ENCODE measurements around the gene ABCA12.
"Not testable (repeated sequence)": the region's sequence is repeated elsewhere in the genome, so short reads cannot be mapped to it uniquely, and the experiment has no call there.

Gene ABCA12

GRCh38 chr2:215138479-215138878 is at the start of gene ABCA12:
Gene ABCA12, minus strand, starts transcription at chr2:215138626. Its CDS starts 418 bp downstream, at chr2:215138208.
- Histone ChIP-seq H3K27ac (no peak within 1 kb of the TSS), H3K4me3 (no peak within 1 kb of the TSS)
- no peak for DNase-seq (ENCODE audit: low spot score)
- TF ChIP-seq CTCF (IDR thresholded peaks at IDR 0.05) = no peak

GRCh38 chr2:215188078-215188477 is 49.7 kb upstream of the ABCA12 start:
- no peak for TF ChIP-seq CTCF (IDR thresholded peaks at IDR 0.05)
- Histone ChIP-seq H3K27ac (no peak overlapping the region), H3K4me3 (no peak overlapping the region)
- DNase-seq (ENCODE audit: low spot score) = no peak

- DNase-seq (ENCODE audit: low spot score) = no peak
- H3K4me3 ChIP-seq = no peak overlapping the region
- H3K27ac ChIP-seq = no peak overlapping the region
- TF ChIP-seq CTCF (IDR thresholded peaks at IDR 0.05) = no peak
Measured at GRCh38 chr2:215186021-215186420, 47.6 kb upstream of the ABCA12 start.

- TF ChIP-seq CTCF (IDR thresholded peaks at IDR 0.05) = no peak
- no peak overlapping the region for H3K4me3 ChIP-seq
Measured at GRCh38 chr2:215178121-215178520, 39.7 kb upstream of the ABCA12 start.

GRCh38 chr2:215171796-215172195 is 33.4 kb upstream of the ABCA12 start:
- H3K27ac ChIP-seq = no peak overlapping the region
- no peak overlapping the region for H3K4me3 ChIP-seq

More at GRCh38 chr2:215178121-215178520, 39.7 kb upstream of the ABCA12 start:
- DNase-seq (ENCODE audit: low spot score) = no peak
- H3K27ac ChIP-seq = no peak overlapping the region

GRCh38 chr2:215171151-215171550 is 32.7 kb upstream of the ABCA12 start:
- DNase-seq (ENCODE audit: low spot score) = no peak
- no peak for TF ChIP-seq CTCF (IDR thresholded peaks at IDR 0.05)
- peak overlapping the region; percentile 45 for H3K4me3 ChIP-seq
- no peak overlapping the region for H3K27ac ChIP-seq

More at GRCh38 chr2:215171796-215172195, 33.4 kb upstream of the ABCA12 start:
- TF ChIP-seq CTCF (IDR thresholded peaks at IDR 0.05) = no peak
- no peak for DNase-seq (ENCODE audit: low spot score)

GRCh38 chr2:215166505-215166904 is 28.1 kb upstream of the ABCA12 start:
- not testable (repeated sequence) for H3K27ac ChIP-seq; H3K4me3 ChIP-seq; DNase-seq (ENCODE audit: low spot score)

- H3K27ac ChIP-seq; DNase-seq (ENCODE audit: low spot score); H3K4me3 ChIP-seq: not testable (repeated sequence)
Measured at GRCh38 chr2:215163319-215163718, 24.9 kb upstream of the ABCA12 start.

Data from coronary artery (tissue), 2 donors.